SKM-1 treated with dmso at 0.1 percent for 144 hours (cell line): Measurements from ENCODE around the gene NR2C2.

Experiments used
- DNase-seq: peaks from one replicate; lab custom pipeline; 2025; ENCODE audit not compliant: unreplicated experiment; lab: John Stamatoyannopoulos, UW

NR2C2 gene

DNA sequence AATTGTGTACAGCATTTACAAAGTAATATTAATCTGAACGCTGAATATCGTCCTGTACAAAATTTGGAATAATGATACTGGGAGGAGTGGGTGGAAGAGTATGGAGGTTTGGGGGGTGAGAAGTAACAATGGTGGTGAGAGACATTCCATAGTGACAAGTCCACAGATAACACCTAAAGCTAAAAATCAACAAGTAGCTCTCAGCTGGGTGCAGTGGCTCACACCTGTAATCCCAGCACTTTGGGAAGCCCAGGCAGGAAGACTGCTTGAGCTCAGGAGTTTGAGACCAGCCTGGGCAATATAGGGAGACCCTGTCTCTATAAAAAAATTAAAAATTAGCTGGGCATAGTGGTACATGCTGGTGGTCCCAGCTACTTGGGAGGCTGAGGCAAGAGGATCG lies 112.6 kb downstream of the NR2C2 start:
- DNase-seq, result no peak

DNA sequence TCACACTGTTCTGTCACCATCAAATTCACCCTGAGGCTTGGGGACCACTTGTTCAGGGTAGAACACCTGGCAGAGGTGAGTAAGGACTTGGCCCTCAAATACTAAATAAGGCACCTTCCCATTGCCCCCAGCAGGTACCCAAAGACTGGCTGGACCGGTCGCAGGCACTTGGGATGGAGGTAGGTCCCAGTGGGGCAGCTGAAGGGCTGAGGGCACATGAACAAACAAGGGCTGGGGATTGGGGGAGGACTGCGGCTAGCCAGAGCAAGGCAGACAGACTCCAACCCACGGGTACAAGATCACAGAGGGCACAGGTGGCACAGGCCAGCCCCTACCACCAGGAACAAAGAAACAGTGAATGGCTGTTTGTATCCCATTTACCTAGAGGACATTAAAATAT lies 115.9 kb downstream of the NR2C2 start:
- DNase-seq, result no peak

GRCh38 chr3:15063656-15064286 lies 116.4 kb downstream of the NR2C2 start:
- DNase-seq, result no peak

DNA sequence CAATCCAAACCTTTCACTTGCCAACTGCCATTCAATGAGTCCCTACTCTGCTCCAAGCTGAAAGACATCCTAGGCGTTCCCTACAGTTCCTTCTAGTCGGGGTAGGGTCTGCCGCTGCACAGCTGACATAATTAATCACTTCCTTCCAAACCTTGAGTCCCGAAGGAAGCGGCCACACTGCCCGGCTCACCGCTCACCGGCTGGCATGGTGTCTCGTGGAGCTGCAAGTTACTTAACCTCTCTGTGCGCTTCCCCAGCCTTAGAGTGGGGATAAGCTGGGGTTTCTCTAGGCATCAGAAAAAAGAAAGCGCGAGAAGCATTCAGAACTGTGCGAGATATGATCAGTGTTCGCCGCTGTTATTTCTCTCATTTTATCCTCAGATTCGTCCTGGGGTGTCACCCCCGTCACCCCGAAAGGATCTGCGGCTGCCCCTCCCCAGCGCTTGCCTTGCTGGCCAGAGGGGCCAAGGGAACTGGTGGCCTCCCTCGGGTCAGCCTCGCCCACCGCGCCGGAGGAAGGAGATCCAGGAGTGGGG lies 117.0 kb downstream of the NR2C2 start:
- no peak for DNase-seq

GRCh38 chr3:15064835-15065549 lies 117.6 kb downstream of the NR2C2 start, which contains the start of gene MRPS25:
Gene MRPS25 (minus strand): TSS chr3:15065315. CDS start chr3:15065194, 121 bp downstream.
- DNase-seq, result peak; percentile 88

DNA sequence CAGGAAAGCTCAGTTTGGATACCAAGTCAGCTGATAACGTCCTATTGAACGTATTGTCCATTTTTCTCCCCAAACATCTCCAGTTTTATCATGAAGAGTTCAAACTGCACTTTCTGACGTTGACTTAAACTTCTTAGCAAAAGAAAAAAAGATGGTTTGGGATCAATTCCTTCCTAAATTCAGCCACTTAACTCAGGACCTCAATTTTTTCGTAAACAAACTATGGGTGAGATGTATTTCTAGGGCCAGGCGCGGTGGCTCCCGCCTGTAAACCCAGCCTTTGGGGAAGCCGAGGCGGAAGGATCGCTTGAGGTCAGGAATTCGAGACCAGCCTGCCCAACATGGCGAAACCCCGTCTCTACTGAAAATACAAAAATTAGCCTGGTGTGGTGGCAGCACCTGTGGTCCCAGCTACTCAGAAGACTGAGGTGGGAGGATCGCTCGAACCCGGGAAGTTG lies 118.2 kb downstream of the NR2C2 start:
- DNase-seq, result no peak

DNA sequence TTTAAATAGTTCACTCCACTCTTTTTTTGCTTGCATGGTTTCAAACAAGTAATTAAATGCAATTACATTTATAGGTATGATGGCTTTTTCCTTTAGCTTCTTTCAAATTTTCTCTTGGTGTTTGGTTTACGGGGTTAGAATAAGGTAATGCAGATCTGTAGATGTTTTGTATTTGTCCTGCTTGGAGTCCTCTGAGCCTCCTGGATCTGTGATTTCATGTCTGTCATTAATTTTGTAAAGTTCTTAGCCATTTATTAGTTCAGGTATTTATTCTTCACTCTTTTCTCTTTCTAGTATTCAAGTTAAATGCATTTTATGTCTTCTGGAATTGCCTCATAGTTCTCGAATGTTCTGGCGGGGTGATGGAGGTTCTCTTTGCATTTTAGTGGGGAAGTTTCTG lies 119.1 kb downstream of the NR2C2 start:
- DNase-seq, result no peak

- no peak for DNase-seq
Observed at GRCh38 chr3:15069441-15069840, 122.1 kb downstream of the NR2C2 start.

DNA sequence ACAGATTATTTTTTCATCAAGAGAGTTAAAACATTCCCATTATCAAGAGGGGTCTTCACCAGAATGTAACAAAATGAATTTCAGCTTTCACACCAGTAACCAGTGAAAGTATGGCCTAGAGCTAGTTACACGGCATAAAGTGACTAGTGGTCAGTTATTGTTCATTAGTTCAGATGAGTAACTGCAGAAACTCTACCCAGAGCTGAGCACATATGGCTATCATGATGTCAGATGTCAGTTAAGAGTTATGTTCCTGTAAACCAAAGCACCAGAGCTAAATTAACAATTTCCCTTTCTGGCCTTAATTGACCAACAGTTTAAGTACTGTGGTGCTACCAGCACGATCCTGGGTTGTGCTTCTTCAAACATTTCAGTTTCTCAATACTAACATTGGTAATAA lies 124.3 kb downstream of the NR2C2 start:
- no peak for DNase-seq

DNA sequence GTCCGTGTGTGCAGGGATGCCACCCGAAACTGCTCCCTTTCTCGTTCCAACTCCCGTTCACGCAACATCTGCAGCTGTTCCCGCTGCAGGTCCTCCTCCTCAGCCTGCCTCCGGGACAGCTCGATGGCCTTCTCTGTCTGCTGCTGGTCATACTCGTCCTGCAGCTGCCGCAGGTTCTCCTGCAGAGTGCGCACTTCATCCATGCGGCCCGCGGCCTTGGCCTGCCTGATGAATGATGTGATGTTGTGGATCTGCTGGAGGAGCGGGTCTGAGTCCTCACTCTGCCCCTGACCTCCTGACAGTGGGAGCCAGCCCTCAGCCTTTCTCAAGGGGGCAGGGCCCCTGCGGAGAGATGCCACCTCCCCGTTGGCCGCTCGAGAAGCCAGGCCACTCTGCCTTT lies 127.1 kb downstream of the NR2C2 start:
- DNase-seq, result no peak

GRCh38 chr3:15079091-15079490 lies 131.7 kb downstream of the NR2C2 start:
- DNase-seq, result no peak

DNA sequence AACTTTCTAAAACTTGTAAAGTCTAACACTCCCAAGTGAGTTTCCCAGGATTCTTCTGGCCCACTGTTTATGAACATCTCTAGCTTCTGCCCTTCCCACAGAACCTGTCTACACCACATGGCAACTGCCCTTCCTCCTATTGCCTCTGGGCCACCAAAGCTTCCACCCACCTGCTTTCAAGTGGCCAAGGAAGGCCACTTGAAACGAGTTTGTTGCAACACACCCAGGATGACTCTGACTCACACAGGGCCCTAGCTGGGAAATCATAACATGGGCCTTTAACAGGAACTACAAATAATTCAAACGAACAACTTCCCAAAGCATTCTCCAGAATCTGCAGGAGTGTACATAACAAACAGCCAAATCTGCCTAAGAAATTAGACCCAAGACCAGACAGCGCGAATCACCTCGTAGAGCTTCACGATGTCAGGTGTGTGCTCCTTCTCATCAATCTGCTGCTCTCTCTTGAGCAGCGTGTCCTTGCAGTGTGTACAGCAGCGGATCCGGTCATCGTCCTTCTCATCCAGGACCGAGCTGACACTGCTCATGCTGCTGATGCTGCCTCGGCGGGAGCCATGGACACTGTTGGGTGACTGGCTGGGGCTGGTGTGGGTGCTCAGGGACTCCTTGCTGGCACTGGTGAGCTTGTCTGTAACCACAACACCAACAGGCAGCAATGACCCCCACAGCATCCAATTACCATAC lies 134.7 kb downstream of the NR2C2 start:
- DNase-seq, result peak; percentile 23

DNA sequence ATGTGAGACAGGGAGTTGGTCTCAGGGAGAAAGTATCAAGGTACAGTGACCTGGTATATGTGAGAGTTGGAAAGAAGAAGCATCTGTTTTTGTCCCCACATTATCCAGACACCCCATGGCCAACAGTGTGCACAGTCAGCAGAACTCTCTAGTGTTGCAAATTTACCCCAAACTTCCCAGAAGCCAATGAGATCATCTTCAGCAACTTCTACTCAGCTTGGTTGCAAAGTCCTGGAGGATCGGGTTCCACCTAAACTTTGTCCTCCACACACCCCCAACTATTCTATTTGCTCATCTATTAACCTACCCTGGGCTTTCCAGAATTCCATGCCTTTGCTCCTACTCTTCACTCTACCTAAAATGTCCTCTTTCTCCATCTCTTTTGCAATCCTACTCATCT lies 135.9 kb downstream of the NR2C2 start:
- no peak for DNase-seq

DNA sequence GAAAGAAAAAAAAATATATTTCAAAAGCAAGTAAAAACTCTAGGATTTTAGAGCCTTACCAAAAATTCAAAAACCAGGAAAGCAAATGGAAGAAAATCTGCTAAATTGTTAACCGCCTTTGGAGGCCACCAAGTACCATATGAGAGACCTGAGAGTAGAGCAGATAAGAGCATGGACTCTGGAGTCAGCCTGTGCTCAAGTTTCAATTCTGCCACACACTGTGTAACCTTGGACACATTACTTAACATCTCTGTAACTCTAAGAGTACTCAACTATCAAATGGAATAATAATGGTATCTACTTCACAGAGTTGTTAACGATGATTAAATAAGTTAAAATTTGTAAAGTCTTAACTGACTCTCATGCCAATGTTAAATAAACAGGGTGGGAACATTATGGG lies 138.9 kb downstream of the NR2C2 start:
- DNase-seq, result no peak

DNA sequence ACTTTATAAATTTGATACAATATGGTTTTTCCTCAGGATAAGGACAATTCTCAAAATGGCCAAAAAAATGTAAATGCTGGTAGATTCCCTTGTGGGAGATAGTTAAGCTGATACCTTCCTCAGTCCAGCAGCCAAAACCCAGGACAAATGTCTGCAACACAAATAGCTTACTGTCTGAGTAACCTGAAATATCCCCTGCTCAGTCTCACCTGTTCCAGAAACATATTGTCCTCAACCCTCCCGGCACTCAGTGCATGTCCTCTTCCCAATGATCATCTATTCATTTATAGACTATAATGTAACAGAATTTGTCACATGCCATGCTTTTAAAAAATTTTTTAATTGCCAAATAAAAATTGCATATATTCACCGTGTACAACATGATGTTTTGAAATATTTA lies 139.3 kb downstream of the NR2C2 start:
- DNase-seq, result no peak

GRCh38 chr3:15089201-15089600 lies 141.8 kb downstream of the NR2C2 start:
- DNase-seq, result no peak

DNA sequence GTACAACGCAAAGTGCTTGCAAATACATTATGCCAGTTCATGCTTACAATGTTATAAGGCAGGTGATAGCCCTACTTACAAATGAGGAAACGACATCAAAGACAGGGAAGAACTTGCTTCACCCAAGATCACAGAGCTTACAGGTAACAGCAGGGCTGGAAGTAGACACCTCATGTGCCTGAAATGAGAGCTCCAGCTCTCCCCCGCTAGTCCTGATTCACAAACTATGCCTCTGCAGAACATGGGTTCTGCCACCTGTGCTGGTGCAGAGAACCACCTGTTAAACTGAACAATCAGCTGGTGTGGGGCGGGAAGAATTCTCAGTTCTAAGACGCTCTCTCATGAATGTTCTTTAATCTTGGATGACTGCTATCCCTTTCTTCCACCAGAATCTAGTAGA lies 144.2 kb downstream of the NR2C2 start:
- DNase-seq, result no peak

GRCh38 chr3:15092686-15093085 lies 145.3 kb downstream of the NR2C2 start:
- DNase-seq, result no peak

DNA sequence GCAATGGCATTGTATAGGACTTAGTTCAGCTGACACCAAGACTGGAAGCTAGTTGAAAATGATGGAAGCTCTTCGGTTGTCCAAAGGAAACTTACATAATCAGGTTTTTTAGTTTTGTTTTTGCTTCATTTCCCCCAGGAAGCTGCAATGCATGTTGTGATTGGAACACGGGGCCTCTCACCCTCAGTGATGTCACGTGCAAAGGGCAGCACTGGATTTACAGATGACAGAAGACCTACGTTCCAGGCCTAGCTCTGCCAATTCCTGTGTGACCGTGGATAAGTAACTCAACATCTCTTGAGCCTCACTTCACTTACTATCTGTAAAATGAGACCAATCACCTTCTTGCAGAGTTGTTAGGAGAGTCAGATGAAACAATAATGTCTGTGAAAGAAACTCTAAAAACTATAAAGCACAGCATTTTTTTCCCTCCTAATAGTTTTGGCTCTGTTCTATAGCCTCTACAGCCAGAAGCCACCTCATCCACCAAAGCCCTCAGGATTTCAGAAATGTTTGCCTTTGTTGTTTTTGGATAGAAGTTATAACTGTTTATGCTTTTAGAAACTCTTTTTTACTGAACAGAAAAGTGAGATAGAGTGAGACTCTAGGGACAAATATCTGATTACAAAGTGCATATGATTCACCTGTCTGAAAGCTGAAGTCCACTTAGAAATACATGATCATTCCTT lies 146.9 kb downstream of the NR2C2 start:
- no peak for DNase-seq

GRCh38 chr3:15096046-15096445 lies 148.7 kb downstream of the NR2C2 start:
- no peak for DNase-seq

DNA sequence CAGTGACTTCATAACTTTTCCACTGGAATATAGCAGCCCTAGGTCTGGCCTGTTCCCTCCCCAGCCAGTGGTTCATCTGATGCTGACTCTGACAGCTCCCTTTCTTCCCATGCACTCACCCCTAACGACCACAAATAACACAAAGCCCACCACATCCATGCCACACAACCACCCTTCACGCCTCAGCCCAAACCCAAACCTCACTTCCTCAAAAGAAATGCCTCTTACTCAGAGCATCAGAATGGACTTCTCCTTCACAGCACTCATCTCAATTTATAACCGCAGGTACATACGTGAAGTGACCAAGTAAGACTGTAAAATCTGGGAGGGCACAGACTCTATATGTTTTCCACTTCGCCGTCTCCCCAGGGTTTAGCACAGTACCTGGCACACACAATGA lies 150.5 kb downstream of the NR2C2 start:
- DNase-seq, result peak; percentile 73
